Fibroblast of pulmonary artery (primary cell): ENCODE measurements around the gene JOSD2.

ENCODE experiments used
- DNase-seq: peaks from one replicate; pipeline ENCODE4 v3.0.0-alpha.2; 2010; ENCODE audit warnings: low read depth
- H3K4me3 ChIP-seq: replicated peaks from 2 replicates; pipeline ENCODE4 v1.5.1; 2011; ENCODE audit warnings: low read depth, mild to moderate bottlenecking, control low read depth, low read length, moderate library complexity
- CTCF ChIP-seq: IDR thresholded peaks from 2 replicates; pipeline ENCODE4 v1.5.1; 2011; ENCODE audit warnings: mild to moderate bottlenecking, control low read depth, low read length, inconsistent platforms; ENCODE audit errors: missing control alignments

The JOSD2 gene

GRCh38 chr19:50480281-50481111, 30.5 kb downstream of the JOSD2 start:
- TF ChIP-seq CTCF, result no peak
- DNase-seq, result no peak
- H3K4me3 ChIP-seq, result no peak overlapping the region

GRCh38 chr19:50479761-50480251, 31.2 kb downstream of the JOSD2 start:
- DNase-seq, result no peak
- TF ChIP-seq CTCF, result no peak
- H3K4me3 ChIP-seq, result no peak overlapping the region

GRCh38 chr19:50478901-50479715, 31.9 kb downstream of the JOSD2 start:
- TF ChIP-seq CTCF, result peak; percentile 62
- H3K4me3 ChIP-seq, result no peak overlapping the region
- DNase-seq, result peak; percentile 52

- no peak for TF ChIP-seq CTCF
- no peak overlapping the region for H3K4me3 ChIP-seq
- DNase-seq, result no peak
These were observed 33.1 kb downstream of the JOSD2 start for GRCh38 chr19:50477751-50478515.

- H3K4me3 ChIP-seq, result peak overlapping the region; percentile 92
- no peak for TF ChIP-seq CTCF
- DNase-seq, result no peak
These were observed 34.1 kb downstream of the JOSD2 start for GRCh38 chr19:50476907-50477238.

- peak; percentile 96 for DNase-seq
- no peak for TF ChIP-seq CTCF
- H3K4me3 ChIP-seq, result peak within 1 kb of the TSS; percentile 92
These were observed 34.6 kb downstream of the JOSD2 start, which contains the start of the genes EMC10 and GARIN5A for GRCh38 chr19:50476224-50476906. Gene EMC10 (plus strand): TSS chr19:50476507. CDS start chr19:50476545, 38 bp downstream. Gene GARIN5A (minus strand): TSS chr19:50476848. CDS start chr19:50476388, 460 bp downstream.
